NT2/D1 (cell line): Measurements from ENCODE around the gene BACE1.
A peak's percentile ranks its signal among the peaks of the same experiment; 100 is the strongest.

Experiments
- DNase-seq: peaks from one replicate; pipeline ENCODE4 v3.0.0-alpha.2; 2011; ENCODE audit warnings: low read depth, low spot score
- H3K27me3 ChIP-seq: 2 replicates; pipeline ENCODE4 v1.6.0; 2011; ENCODE audit warnings: mild to moderate bottlenecking; ENCODE audit not compliant: insufficient read length, insufficient read depth
- H3K36me3 ChIP-seq: 2 replicates; pipeline ENCODE4 v1.6.1; 2011; ENCODE audit warnings: mild to moderate bottlenecking, low read length, mixed read lengths; ENCODE audit not compliant: insufficient read depth, insufficient read length
- H3K4me1 ChIP-seq: 2 replicates; pipeline ENCODE4 v1.5.1; 2011; ENCODE audit not compliant: insufficient read depth, insufficient read length
- H3K4me3 ChIP-seq: 2 replicates; pipeline ENCODE4 v1.5.1; 2011; ENCODE audit warnings: low read depth; ENCODE audit not compliant: insufficient read length
- H3K9ac ChIP-seq: 2 replicates; pipeline ENCODE4 v1.6.0; 2011; ENCODE audit warnings: low read depth; ENCODE audit not compliant: insufficient read length
- H3K9me3 ChIP-seq: 2 replicates; pipeline ENCODE4 v1.5.1; 2011; ENCODE audit warnings: mild to moderate bottlenecking, low read length; ENCODE audit not compliant: insufficient read depth
- SUZ12 ChIP-seq: IDR thresholded peaks from 2 replicates; pipeline ENCODE4 v1.6.1; 2011; ENCODE audit not compliant: insufficient read length, insufficient read depth; ENCODE audit errors: extremely low read depth
- YY1 ChIP-seq: IDR thresholded peaks from 2 replicates; pipeline ENCODE4 v1.6.1; 2011; ENCODE audit not compliant: insufficient read length, insufficient read depth
- ZNF274 ChIP-seq: IDR thresholded peaks from 2 replicates; pipeline ENCODE4 v1.6.1; 2011; ENCODE audit warnings: mild to moderate bottlenecking, low read depth, low read length

The BACE1 gene

GRCh38 chr11:117316197-117316961, at the start of gene BACE1:
Gene BACE1, minus strand, starts transcription at chr11:117316256. Its CDS starts 461 bp downstream, at chr11:117315795.
- H3K4me3 ChIP-seq = peak within 1 kb of the TSS; percentile 58
- no peaks in the 10 kb centered on the region for H3K36me3 ChIP-seq
- H3K9ac ChIP-seq = peak within 1 kb of the TSS; percentile 82
- H3K27me3 ChIP-seq = no peaks in the 10 kb centered on the region
- TF ChIP-seq ZNF274 (no peak), SUZ12 (no peak), YY1 (no peak)
- H3K9me3 ChIP-seq = no peaks in the 10 kb centered on the region
- peaks cover 6% of the 10 kb centered on the region for H3K4me1 ChIP-seq
- peak; percentile 89 for DNase-seq

- DNase-seq = no peak
- H3K36me3 ChIP-seq = peaks cover 66% of the 10 kb centered on the region
- no peak overlapping the region for H3K9ac ChIP-seq
- no peaks in the 10 kb centered on the region for H3K4me1 ChIP-seq
- H3K4me3 ChIP-seq = no peak overlapping the region
- no peaks in the 10 kb centered on the region for H3K27me3 ChIP-seq
- TF ChIP-seq SUZ12 (no peak), YY1 (no peak), ZNF274 (no peak)
- H3K9me3 ChIP-seq = no peaks in the 10 kb centered on the region
Measured at GRCh38 chr11:117361432-117361831, 45.4 kb upstream of the BACE1 start.

- no peak for TF ChIP-seq ZNF274
- TF ChIP-seq SUZ12 = no peak
- no peak for TF ChIP-seq YY1
- H3K9ac ChIP-seq = no peak overlapping the region
- no peaks in the 10 kb centered on the region for H3K4me1 ChIP-seq
- H3K27me3 ChIP-seq = no peaks in the 10 kb centered on the region
- no peaks in the 10 kb centered on the region for H3K9me3 ChIP-seq
- H3K36me3 ChIP-seq = peaks cover 63% of the 10 kb centered on the region
- H3K4me3 ChIP-seq = no peak overlapping the region
- no peak for DNase-seq
Measured at GRCh38 chr11:117356126-117356890, 40.3 kb upstream of the BACE1 start.

DNA sequence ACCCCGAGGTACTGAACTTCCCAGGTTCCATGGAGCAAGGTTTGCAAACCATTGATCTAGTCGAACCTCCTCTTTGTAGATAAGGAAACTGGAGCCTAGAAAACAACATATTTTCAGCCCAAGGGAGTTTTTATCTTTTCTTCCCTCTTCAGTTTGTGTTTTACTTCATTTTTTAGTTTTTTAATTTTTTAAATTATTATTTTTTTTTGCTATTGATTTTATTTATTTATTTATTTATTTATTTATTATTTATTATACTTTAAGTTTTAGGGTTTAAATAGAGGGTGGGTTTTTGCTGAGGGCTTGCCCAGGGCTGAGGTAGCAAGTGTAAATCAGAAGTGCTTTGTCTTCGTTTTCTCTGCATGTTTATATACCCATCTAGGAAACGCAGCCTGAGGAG, 38.5 kb upstream of the BACE1 start:
- Histone ChIP-seq H3K9me3 (no peaks in the 10 kb centered on the region), H3K4me3 (no peak overlapping the region), H3K27me3 (no peaks in the 10 kb centered on the region), H3K36me3 (peaks cover 55% of the 10 kb centered on the region), H3K4me1 (no peaks in the 10 kb centered on the region), H3K9ac (no peak overlapping the region)
- no peak for DNase-seq
- TF ChIP-seq YY1 (no peak), SUZ12 (no peak), ZNF274 (no peak)

DNA sequence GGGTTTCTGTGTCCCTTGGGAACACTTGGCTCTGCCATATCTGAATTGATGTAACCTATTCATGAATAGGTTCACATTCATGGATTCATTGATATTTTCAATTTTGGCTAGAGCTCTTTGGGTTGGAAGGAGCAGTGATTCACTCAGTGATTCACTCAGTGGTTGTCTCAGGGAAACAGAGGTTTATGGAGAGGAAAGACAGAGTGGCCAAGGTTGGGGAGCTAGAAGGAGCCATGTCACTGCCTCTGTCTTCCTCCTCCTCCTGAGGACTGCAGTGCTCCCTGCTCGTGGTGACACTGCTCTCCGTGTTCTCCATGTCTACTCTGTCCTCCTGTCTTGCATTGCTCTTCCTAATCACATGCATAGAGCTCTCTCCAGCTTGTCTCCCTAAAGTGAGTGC, 29.0 kb upstream of the BACE1 start:
- DNase-seq = no peak
- Histone ChIP-seq H3K4me3 (no peak overlapping the region), H3K27me3 (no peaks in the 10 kb centered on the region), H3K9me3 (no peaks in the 10 kb centered on the region), H3K9ac (no peak overlapping the region), H3K36me3 (peaks cover 59% of the 10 kb centered on the region), H3K4me1 (no peaks in the 10 kb centered on the region)
- TF ChIP-seq SUZ12 = no peak
- no peak for TF ChIP-seq ZNF274
- TF ChIP-seq YY1 = no peak

- Histone ChIP-seq H3K9ac (no peak overlapping the region), H3K4me1 (no peaks in the 10 kb centered on the region), H3K27me3 (no peaks in the 10 kb centered on the region), H3K9me3 (no peaks in the 10 kb centered on the region), H3K36me3 (peaks cover 72% of the 10 kb centered on the region), H3K4me3 (no peak overlapping the region)
- TF ChIP-seq ZNF274 = no peak
- no peak for TF ChIP-seq YY1
- no peak for TF ChIP-seq SUZ12
- DNase-seq = no peak
Measured at GRCh38 chr11:117337076-117337475, 21.0 kb upstream of the BACE1 start.

- Histone ChIP-seq H3K4me1 (no peaks in the 10 kb centered on the region), H3K27me3 (no peaks in the 10 kb centered on the region), H3K4me3 (no peak overlapping the region), H3K9ac (no peak overlapping the region), H3K36me3 (peaks cover 57% of the 10 kb centered on the region), H3K9me3 (no peaks in the 10 kb centered on the region)
- DNase-seq = no peak
- no peak for TF ChIP-seq ZNF274
- TF ChIP-seq SUZ12 = no peak
- no peak for TF ChIP-seq YY1
Measured at GRCh38 chr11:117335399-117335798, 19.3 kb upstream of the BACE1 start.
